Renal cortical epithelial cell (primary cell): ENCODE data around the gene CCDC38. TPM values are rescaled to one million over a fixed set of nuclear protein-coding genes. Genes with fewer than 3 reads are reported as not detected.
A peak's percentile ranks its signal among the peaks of the same experiment; 100 is the strongest.

Experiments used
- DNase-seq: peaks from one replicate; pipeline ENCODE4 v3.0.0-alpha.2; 2011; ENCODE audit warnings: low read depth
- total RNA-seq: library from RNA; depleted of rRNA; stranded (reverse); fragments of >200 nt; gene quantifications from 2 replicates; pipeline ENCODE4 v1.2.3, GENCODE V29; 2014

Gene CCDC38
- total RNA-seq, 1 donor from 2014 or later = 0.10 TPM

DNA sequence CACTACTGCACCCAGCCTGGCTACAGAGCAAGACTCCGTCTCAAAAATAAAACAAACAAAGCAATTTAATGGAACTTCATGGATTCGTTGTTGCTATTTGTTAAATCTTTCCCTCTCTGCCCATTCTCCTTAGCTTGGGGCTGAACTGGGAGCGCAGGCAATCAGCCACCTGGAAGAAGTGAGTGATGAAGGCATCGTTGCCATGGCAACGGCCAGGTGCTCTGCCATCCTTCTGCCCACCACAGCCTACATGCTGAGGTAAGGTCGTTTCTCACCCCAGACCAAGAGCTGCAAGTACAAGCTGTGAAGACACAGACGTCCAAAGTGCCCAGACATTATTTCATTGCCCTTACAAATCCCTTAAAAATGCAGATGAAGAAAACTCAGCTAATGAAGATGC lies 19.8 kb upstream of the CCDC38 start:
- DNase-seq = no peak

DNA sequence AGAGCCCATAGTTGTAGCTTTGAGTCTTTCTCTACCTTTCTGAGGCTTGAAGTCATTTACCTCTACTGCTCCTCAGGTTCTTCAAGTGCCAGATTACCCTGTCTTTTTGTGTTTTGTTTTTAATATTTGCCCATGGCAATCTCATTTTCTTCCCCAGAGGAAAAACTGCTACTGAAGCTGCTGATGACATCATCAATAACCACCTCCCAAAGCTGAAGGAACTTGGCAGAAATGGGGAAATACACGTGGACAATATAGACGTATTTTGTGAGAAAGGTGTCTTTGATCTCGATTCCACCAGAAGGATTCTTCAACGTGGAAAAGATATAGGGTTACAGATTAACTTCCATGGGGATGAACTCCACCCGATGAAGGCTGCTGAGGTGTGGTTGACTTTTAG lies 17.8 kb upstream of the CCDC38 start:
- no peak for DNase-seq

- DNase-seq = no peak
These were observed 16.7 kb upstream of the CCDC38 start for GRCh38 chr12:95959107-95959506.

- no peak for DNase-seq
These were observed 14.2 kb upstream of the CCDC38 start for GRCh38 chr12:95956557-95957145.

- no peak for DNase-seq
These were observed 13.2 kb upstream of the CCDC38 start for GRCh38 chr12:95955549-95956159.

DNA sequence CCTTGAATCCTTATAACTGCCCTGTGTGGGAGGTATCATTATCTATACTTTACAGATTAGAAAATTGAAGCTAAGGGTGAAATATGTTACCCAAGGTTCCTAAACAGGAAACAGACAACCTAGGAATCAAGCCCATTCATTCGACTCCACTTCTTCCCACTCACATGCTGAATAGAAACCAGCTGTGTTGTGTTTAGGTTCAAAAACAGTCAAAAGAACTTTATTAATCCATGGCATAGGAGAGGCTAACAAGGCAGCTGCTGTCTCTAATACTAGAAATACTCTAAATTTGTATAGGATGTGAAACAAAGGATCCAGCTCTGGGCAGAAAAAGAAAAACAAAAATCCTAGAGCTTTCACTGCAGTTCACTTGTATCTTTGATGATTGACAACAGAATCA lies 10.6 kb upstream of the CCDC38 start:
- no peak for DNase-seq

DNA sequence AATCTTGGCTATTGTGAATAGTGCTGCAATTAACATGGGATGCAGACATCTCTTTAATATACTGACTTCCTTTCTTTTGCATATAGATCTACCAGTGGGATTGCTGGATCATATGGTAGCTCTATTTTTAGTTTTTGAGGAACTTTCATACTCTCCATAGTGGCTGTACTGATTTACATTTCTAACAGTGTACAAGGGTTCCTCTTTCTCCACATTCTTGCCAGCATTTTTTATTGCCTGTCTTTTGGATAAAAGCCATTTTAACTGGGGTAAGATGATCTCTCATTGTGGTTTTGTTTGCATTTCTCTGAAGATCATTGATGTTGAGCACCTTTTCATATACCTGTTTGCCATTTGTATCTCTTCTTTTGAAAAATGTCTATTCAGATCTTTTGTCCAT lies 9.1 kb upstream of the CCDC38 start:
- DNase-seq = no peak

- DNase-seq = no peak
These were observed 7.2 kb upstream of the CCDC38 start for GRCh38 chr12:95949477-95950206.

GRCh38 chr12:95944108-95944704 lies 1.8 kb upstream of the CCDC38 start:
- no peak for DNase-seq

- DNase-seq = no peak
These were observed 972 bp upstream of the CCDC38 start, which contains the start of gene AMDHD1 for GRCh38 chr12:95943330-95943842. AMDHD1 (plus strand) TSS chr12:95943331; CDS start chr12:95943399, 68 bp downstream.

DNA sequence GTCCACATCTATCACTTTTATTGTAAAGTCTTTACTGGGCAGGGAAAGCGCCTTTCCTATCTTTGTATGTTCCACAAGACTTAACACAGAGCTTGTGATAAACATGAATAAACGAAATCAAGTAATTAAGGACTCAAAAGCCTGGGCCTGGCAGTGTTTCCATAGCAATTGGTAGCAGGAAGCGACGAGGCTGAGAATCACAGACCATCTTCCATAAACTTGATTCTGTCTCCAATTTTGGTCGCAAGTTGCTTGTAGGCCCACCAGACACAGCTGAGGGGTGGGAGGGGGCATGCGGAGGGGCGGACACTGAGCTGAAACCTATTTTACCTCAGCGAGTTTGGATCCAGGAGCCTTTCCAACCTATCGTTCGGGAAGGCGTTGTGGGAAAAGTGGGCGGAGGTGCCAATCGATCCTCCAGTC lies 302 bp downstream of the CCDC38 start:
- DNase-seq = no peak

DNA sequence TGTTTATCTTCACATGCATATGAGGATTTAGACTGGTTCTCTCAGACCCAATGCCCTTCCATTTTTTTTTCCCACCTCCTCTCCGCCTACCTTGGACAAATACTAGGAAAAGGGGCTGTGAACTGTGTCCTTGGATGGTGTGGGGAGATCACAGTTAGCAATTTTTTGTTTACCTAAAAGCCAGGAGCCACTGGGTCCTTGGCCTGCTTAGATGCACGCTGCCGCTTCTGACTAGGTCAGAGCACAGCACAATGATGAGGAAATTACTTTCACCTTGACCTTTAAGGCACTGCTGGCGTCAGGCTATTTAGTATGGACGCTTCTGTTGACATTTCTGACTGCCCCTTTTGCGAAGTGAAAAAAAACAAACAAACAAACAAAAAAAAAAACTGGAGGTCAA lies 1.9 kb downstream of the CCDC38 start:
- no peak for DNase-seq

- DNase-seq = no peak
These were observed 20.2 kb downstream of the CCDC38 start for GRCh38 chr12:95922231-95922630.

GRCh38 chr12:95919110-95919509 lies 23.3 kb downstream of the CCDC38 start:
- no peak for DNase-seq

DNA sequence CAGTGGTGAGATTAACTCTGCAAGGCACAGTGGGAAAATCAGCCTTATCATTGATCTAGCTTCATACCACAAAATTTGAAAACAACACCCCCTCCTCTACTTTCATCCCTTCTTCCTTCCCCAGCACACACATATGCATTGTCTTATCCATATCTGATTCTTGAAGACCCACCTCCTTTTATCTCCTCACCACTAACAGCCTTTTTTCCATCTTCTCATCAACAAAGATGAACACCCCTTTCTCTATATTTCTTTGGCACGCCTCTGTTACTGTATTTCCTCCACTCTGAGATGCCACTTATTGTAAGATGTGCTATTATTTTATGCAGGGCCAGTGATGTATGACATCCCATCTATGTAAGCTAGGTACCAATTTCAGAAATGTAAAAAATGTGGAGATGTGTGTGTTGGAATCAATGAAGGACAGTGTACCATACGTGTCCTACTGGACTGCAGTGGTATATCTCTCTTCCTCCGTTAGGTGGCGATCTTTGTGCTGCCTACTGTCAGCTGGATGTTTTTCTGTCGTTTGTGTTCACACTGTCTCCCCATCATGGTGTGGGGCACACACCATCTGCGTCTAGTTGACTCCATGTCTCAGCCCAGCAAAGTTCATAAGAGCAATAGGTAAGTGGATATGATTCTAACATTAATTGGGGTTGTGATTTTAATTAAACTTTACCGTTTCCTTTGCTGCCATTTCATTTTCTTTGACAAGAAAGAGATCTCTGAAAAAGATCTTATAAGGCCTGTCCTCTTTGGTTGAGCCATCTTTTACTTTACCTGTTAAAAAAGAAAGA lies 24.0 kb downstream of the CCDC38 start:
- DNase-seq = peak; percentile 54

- DNase-seq = no peak
These were observed 32.5 kb downstream of the CCDC38 start for GRCh38 chr12:95909871-95910270.

GRCh38 chr12:95908573-95908972 lies 33.8 kb downstream of the CCDC38 start:
- DNase-seq = no peak

DNA sequence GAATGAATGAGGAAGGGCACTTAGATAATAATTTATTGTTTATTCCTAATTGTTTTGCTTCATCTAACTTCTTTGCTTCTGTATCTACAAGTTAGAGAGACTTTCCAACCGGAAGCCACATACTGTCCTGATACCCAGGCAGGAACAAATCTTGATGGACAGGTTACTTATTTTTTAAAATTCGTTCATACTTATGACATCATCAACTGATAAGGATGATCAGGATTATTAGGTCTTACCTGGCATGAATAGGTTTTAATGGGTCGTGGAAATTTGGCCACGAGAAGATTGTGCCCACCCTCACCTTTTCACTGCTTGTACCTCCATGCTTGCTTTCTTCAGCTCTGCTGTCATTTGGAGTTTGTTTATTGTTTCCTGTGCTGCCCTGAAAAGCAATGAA lies 44.3 kb downstream of the CCDC38 start:
- no peak for DNase-seq

DNA sequence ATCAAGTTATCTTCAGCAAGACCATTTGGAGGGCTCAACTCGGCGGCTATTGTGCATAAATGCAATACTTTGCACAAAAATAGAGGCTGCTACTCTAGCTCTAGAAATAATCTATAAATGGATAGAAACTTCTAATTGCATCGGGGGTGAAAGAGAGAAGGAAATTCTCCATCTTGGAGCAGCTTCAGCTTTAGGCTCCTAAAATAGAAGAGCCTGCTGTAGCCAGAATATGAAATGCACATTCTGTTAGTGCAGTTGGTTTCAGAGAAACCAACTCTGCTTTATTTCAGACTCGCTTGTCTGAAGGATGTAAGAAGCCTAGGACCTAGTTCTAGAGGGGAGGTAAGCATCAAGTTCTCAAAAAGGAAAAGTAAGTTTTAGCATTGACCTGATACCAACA lies 45.6 kb downstream of the CCDC38 start:
- DNase-seq = no peak

GRCh38 chr12:95890958-95891357 lies 51.5 kb downstream of the CCDC38 start:
- DNase-seq = no peak

GRCh38 chr12:95887311-95887710 lies 55.1 kb downstream of the CCDC38 start:
- no peak for DNase-seq

DNA sequence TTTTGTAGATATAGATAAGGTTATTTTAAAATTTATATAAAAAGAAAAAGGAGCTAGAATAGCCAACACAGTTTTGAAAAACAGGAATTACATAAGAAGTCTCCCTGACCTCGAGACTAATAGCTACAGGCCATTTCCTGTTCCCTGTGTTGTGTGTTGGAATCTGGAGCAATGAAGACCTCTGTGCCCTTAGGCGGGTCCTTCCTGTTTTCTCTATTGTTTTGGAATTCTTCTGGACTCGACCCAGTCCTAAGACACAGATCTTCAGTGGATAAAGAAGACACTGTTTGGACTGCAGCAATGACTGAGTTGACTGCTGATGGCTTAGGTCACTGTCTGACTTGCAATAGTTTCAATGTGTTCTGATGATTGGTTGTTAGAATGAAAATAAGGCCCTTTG lies 57.4 kb downstream of the CCDC38 start:
- no peak for DNase-seq
